AG04450 (cell line): ENCODE measurements around the gene SERPINF2. TPM values are rescaled to one million over a fixed set of nuclear protein-coding genes. Genes with fewer than 3 reads are reported as not detected.

Source experiments
- CTCF ChIA-PET: fragments of 300-600, 350-600 bp; formaldehyde crosslinking; extraction: SDS; loops from one replicate; lab custom pipeline; 2022; ENCODE audit warnings: antibody characterized with exemption, inconsistent platforms; lab: Charles Lee
- POLR2A ChIA-PET: fragments of 350-600 bp; formaldehyde crosslinking; extraction: SDS; loops from one replicate; lab custom pipeline; 2021; ENCODE audit warnings: antibody characterized with exemption, inconsistent platforms; lab: Yijun Ruan, JAX
- DNase-seq: peaks from one replicate; pipeline ENCODE4 v3.0.0-alpha.2; 2011; ENCODE audit warnings: low read depth, low spot score
- H3K27ac ChIP-seq: one replicate; pipeline ENCODE4 v1.5.1; 2012; ENCODE audit warnings: low read depth, low read length, control low read depth
- H3K27me3 ChIP-seq: one replicate; pipeline ENCODE4 v1.6.0; 2012; ENCODE audit warnings: low read length; ENCODE audit not compliant: control insufficient read depth, insufficient read depth
- H3K4me3 ChIP-seq: 2 replicates; pipeline ENCODE4 v1.5.1; 2011; ENCODE audit warnings: mild to moderate bottlenecking, low read depth, low read length, control low read depth
- H3K9me3 ChIP-seq: 2 replicates; pipeline ENCODE4 v1.5.1; 2012; ENCODE audit warnings: low read length; ENCODE audit not compliant: control insufficient read depth, insufficient read depth
- polyA plus RNA-seq: library from polyadenylated mRNA; depleted of rRNA; stranded (reverse); fragments of >200 nt; gene quantifications from 2 replicates; pipeline ENCODE4 v1.2.3, GENCODE V29; 2011
- TF ChIP-seq, protein P1 (sequence below): IDR thresholded peaks from 2 replicates; pipeline ENCODE4 v1.5.1; 2011; ENCODE audit warnings: low read depth, low read length, control low read depth, inconsistent platforms

SERPINF2 gene
- polyA plus RNA-seq, 1 experiment = not detected

- CTCF ChIA-PET = interaction anchor here (0.9 to 1.1 kb wide), 2 partner anchors 9 to 54 kb away, joined by 4 read pairs; no protein-coding TSS in a partner anchor
These were observed 12.7 kb upstream of the SERPINF2 start for GRCh38 chr17:1729966-1730325.

GRCh38 chr17:1730326-1731193 lies 12.1 kb upstream of the SERPINF2 start:
- Histone ChIP-seq H3K4me3 (no peak overlapping the region), H3K27ac (peak overlapping the region; percentile 11), H3K27me3 (no peaks in the 10 kb centered on the region), H3K9me3 (peaks cover 8% of the 10 kb centered on the region; the same call in 1 of the 2 replicates)
- DNase-seq = no peak
- TF ChIP-seq, protein P1, sequence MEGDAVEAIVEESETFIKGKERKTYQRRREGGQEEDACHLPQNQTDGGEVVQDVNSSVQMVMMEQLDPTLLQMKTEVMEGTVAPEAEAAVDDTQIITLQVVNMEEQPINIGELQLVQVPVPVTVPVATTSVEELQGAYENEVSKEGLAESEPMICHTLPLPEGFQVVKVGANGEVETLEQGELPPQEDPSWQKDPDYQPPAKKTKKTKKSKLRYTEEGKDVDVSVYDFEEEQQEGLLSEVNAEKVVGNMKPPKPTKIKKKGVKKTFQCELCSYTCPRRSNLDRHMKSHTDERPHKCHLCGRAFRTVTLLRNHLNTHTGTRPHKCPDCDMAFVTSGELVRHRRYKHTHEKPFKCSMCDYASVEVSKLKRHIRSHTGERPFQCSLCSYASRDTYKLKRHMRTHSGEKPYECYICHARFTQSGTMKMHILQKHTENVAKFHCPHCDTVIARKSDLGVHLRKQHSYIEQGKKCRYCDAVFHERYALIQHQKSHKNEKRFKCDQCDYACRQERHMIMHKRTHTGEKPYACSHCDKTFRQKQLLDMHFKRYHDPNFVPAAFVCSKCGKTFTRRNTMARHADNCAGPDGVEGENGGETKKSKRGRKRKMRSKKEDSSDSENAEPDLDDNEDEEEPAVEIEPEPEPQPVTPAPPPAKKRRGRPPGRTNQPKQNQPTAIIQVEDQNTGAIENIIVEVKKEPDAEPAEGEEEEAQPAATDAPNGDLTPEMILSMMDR = no peak
- POLR2A ChIA-PET = interaction anchor here (2.6 kb wide), 1 partner anchor 14 kb away, joined by 10 read pairs; no protein-coding TSS in a partner anchor
- CTCF ChIA-PET = interaction anchor here (0.9 to 1.1 kb wide), 2 partner anchors 9 to 54 kb away, joined by 4 read pairs; no protein-coding TSS in a partner anchor

More at GRCh38 chr17:1729966-1730325, 12.7 kb upstream of the SERPINF2 start:
- no peak overlapping the region for H3K27ac ChIP-seq
- no peak for DNase-seq
- H3K4me3 ChIP-seq = no peak overlapping the region
- no peaks in the 10 kb centered on the region for H3K27me3 ChIP-seq
- POLR2A ChIA-PET = interaction anchor here (2.6 kb wide), 1 partner anchor 13 kb away, joined by 10 read pairs; no protein-coding TSS in a partner anchor
- peaks cover 11% of the 10 kb centered on the region; the same call in 1 of the 2 replicates for H3K9me3 ChIP-seq
- TF ChIP-seq, protein P1 = no peak

GRCh38 chr17:1731194-1731506 lies 11.5 kb upstream of the SERPINF2 start:
- no peaks in the 10 kb centered on the region for H3K27me3 ChIP-seq
- no peak overlapping the region for H3K27ac ChIP-seq
- ChIA-PET POLR2A (interaction anchor here (0.6 to 2.6 kb wide), 2 partner anchors 15 to 45 kb away, joined by 3 to 10 read pairs; no protein-coding TSS in a partner anchor), CTCF (no interaction called here)
- TF ChIP-seq, protein P1 = no peak
- no peak overlapping the region for H3K4me3 ChIP-seq
- H3K9me3 ChIP-seq = peaks cover 2% of the 10 kb centered on the region; the same call in 1 of the 2 replicates
- no peak for DNase-seq

DNA sequence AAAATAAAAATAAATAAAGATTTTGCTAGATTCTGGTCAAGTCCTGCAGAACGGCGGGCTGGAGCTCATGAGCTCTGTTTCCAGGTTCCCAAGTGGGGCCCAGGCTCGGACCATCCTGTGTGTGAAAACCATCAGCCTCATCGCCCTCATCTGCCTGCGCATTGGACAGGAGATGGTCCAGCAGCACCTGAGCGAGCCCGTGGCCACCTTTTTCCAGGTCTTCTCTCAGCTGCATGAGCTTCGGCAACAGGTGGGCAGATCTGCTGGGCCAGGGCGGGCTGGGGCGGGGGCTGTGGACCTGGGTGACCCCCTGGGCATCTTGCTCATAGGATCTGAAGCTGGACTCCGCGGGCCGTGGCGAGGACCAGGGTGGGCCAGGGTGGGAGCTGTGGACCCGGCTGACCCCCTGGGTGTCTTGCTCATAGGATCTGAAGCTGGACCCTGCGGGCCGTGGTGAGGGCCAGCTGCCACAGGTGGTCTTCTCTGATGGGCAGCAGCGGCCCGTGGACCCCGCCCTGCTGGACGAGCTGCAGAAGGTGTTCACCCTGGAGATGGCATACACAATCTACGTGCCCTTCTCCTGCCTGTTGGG lies 10.3 kb upstream of the SERPINF2 start:
- peaks cover under 1% of the 10 kb centered on the region; the same call in 1 of the 2 replicates for H3K9me3 ChIP-seq
- TF ChIP-seq, protein P1 = no peak
- DNase-seq = no peak
- POLR2A ChIA-PET = interaction anchor here (2.6 kb wide), 1 partner anchor 16 kb away, joined by 10 read pairs; no protein-coding TSS in a partner anchor
- CTCF ChIA-PET = no interaction called here
- H3K4me3 ChIP-seq = no peak overlapping the region
- H3K27ac ChIP-seq = no peak overlapping the region
- no peaks in the 10 kb centered on the region for H3K27me3 ChIP-seq
